ENCODE data around the gene MZT1. TPM values are rescaled to one million over a fixed set of nuclear protein-coding genes. Genes with fewer than 3 reads are reported as not detected.

MZT1 gene
- total RNA-seq, 1 donor from 2014 or later = 10.1 TPM

DNA sequence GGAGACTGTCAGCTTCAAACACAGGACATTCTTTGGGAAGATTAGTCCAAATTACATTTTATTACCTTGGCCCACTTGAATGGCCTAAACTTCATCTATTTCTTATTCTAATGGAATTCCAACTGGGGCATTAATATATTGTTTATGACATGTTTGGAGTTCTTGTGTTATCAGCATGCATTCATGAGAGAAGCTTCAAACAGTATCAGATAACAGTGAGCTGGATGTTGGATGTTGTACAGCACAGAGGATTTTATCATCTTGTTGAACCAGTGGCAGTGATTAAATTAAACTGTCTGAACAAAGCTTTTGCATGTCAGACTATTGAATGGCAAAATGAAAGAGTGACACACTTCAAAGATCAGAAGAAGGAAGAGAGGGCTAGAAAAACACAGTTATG lies 50.0 kb downstream of the MZT1 start:
- no peaks in the 10 kb centered on the region for H3K27me3 Mint-ChIP-seq (ENCODE audit: unreplicated experiment)
- TF ChIP-seq, protein P1, sequence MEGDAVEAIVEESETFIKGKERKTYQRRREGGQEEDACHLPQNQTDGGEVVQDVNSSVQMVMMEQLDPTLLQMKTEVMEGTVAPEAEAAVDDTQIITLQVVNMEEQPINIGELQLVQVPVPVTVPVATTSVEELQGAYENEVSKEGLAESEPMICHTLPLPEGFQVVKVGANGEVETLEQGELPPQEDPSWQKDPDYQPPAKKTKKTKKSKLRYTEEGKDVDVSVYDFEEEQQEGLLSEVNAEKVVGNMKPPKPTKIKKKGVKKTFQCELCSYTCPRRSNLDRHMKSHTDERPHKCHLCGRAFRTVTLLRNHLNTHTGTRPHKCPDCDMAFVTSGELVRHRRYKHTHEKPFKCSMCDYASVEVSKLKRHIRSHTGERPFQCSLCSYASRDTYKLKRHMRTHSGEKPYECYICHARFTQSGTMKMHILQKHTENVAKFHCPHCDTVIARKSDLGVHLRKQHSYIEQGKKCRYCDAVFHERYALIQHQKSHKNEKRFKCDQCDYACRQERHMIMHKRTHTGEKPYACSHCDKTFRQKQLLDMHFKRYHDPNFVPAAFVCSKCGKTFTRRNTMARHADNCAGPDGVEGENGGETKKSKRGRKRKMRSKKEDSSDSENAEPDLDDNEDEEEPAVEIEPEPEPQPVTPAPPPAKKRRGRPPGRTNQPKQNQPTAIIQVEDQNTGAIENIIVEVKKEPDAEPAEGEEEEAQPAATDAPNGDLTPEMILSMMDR (IDR thresholded peaks at IDR 0.05; ENCODE audit: partially characterized antibody, unreplicated experiment) = no peak
- no peaks in the 10 kb centered on the region for H3K36me3 Mint-ChIP-seq (ENCODE audit: unreplicated experiment)
- H3K27ac Mint-ChIP-seq (ENCODE audit: unreplicated experiment) = no peak overlapping the region
- no peak overlapping the region for H3K4me3 Mint-ChIP-seq (ENCODE audit: unreplicated experiment)
- H3K9me3 Mint-ChIP-seq (ENCODE audit: unreplicated experiment) = peaks cover 1% of the 10 kb centered on the region
- H3K4me1 Mint-ChIP-seq (ENCODE audit: low read depth, unreplicated experiment) = no peaks in the 10 kb centered on the region
- DNase-seq = no peak

DNA sequence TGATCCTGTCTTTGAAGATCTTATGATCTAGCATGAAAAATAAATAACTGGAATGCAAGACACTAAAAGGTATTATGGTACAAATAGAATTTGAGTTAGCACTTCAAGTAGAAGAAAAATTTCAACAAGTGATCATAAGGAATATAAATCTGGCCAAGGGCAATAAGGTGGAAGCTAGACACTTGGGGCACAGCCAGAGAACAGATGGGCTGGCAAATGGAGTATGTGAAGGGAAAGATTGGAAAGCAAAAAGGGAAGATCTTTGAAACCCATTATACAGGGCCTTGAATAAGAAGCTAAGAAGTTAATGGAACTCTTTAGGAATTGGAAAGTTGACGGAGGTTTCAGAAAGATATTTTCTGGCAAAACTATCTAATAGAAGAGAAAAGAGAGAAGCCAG lies 61.0 kb downstream of the MZT1 start:
- TF ChIP-seq, protein P1 (IDR thresholded peaks at IDR 0.05; ENCODE audit: partially characterized antibody, unreplicated experiment) = no peak
- no peak for DNase-seq
- Mint-ChIP-seq H3K9me3 (ENCODE audit: unreplicated experiment) (peaks cover 1% of the 10 kb centered on the region), H3K36me3 (ENCODE audit: unreplicated experiment) (no peaks in the 10 kb centered on the region), H3K4me1 (ENCODE audit: low read depth, unreplicated experiment) (no peaks in the 10 kb centered on the region), H3K27me3 (ENCODE audit: unreplicated experiment) (no peaks in the 10 kb centered on the region), H3K27ac (ENCODE audit: unreplicated experiment) (no peak overlapping the region), H3K4me3 (ENCODE audit: unreplicated experiment) (no peak overlapping the region)

DNA sequence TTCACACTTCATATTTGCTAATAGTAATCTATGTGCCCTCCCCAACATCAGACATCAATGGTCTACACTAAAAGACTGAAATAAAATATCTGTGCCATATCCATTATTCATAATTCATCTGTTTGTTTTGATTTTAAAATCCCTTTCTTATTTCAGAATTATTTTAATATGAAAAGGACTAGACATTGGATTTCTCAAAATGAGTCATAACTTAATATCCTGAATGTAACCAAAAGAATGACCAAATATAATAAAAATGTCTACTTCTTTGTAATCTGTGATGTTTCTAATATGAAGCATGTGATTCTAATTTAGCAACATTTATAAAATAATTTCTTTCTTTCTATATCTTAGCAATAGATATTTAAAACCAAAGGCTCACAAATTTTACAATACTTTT lies 64.9 kb downstream of the MZT1 start:
- DNase-seq = no peak
- TF ChIP-seq, protein P1 (IDR thresholded peaks at IDR 0.05; ENCODE audit: partially characterized antibody, unreplicated experiment) = no peak
- Mint-ChIP-seq H3K4me3 (ENCODE audit: unreplicated experiment) (no peak overlapping the region), H3K4me1 (ENCODE audit: low read depth, unreplicated experiment) (no peaks in the 10 kb centered on the region), H3K36me3 (ENCODE audit: unreplicated experiment) (no peaks in the 10 kb centered on the region), H3K27me3 (ENCODE audit: unreplicated experiment) (peaks cover 3% of the 10 kb centered on the region), H3K9me3 (ENCODE audit: unreplicated experiment) (peaks cover 1% of the 10 kb centered on the region), H3K27ac (ENCODE audit: unreplicated experiment) (no peak overlapping the region)

Other genes starting within 250 kb of the MZT1 start
- 2.5 TPM for gene BORA, start 294 bp upstream of the MZT1 start, total RNA-seq (ENCODE audit: unreplicated experiment)
- gene DIS3, start 54.3 kb upstream of the MZT1 start, total RNA-seq (ENCODE audit: unreplicated experiment) = 33.1 TPM
- 20.3 TPM for gene PIBF1, start 54.5 kb upstream of the MZT1 start, total RNA-seq (ENCODE audit: unreplicated experiment)

Data from glutamatergic neuron (in vitro differentiated cells).